SIG-M5 treated with dmso at 0.1 percent for 504 hours (cell line): ENCODE data around the gene AFF1.
A peak's percentile ranks its signal among the peaks of the same experiment; 100 is the strongest.

Source experiments
- DNase-seq: peaks from one replicate; lab custom pipeline; 2025; ENCODE audit not compliant: unreplicated experiment; lab: John Stamatoyannopoulos, UW

AFF1 gene

GRCh38 chr4:86921608-86922252 is 13.1 kb upstream of the AFF1 start:
- peak; percentile 90 for DNase-seq

GRCh38 chr4:86924811-86925210 is 10.0 kb upstream of the AFF1 start:
- no peak for DNase-seq

DNA sequence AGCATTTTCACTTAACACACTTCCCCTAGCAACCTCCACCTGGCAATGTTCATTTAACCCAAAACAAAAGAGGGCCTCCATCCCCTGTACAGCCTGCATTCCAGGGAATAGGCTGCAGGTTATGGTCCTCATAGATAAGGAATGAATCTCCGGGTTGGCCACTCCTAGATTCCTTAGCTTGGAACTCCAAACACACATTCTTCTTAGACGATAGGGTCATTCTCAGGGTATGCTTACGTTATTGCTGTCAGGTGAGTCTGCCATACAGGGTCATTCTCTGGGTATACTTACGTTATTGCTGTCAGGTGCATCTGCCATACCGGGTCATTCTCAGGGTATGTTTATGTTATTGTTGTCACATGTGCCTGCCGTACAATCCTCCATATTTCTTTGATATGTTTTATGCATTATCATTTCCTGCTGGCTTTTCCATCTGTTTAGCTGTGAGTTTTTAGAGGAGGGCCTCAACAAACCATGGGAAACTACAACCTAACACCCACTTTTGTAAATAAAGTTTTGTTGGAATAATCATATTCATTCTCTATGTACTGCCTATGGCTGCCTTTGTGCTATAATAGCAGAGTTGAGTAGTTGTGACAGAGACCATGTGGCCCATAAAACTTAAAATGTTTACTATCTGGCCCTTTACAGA is 8.2 kb upstream of the AFF1 start:
- no peak for DNase-seq

- peak; percentile 80 for DNase-seq
These were observed 6.9 kb upstream of the AFF1 start for GRCh38 chr4:86927843-86928395.

DNA sequence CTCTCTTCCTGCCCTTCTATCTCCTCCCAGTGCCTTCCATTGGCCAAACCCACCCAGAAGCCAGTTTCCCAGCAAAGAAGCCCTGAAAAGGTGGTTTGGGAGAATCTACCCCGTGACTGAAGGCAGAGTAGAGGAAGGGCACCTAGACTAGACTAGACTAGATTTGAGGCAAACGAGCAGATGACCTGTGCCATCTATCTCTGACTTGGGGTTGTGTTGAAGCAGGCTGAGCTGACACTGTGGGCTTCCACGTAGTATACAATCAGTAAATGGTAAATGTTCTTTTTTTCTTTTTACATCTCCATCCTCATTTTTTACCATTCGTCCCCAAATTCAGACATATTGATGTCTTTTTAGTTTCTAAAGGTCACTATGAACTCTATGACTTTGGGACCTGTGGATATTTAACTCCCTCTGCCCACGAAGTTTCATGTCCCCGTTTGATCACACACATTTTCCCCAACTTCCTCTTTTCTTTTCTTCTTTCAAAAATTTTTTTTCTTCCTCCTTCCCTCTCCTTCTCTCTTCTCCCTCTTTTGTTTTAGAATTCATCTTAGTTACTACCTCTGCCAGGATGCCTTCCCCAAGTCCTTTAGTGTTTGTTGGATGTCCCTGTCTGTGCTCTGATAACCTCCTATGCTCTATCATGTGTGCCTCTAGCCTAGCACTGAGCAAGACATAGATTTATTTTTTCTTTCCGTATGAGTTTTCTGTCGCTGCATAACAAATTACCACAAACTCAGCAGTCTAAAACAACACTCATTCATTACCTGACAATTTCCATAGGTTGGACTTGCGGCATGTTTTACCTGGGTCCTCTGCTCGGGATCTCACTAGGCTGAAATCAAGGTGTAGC is 6.2 kb upstream of the AFF1 start:
- DNase-seq, result peak; percentile 31

GRCh38 chr4:86934147-86934770 is 552 bp upstream of the AFF1 start:
- peak; percentile 17 for DNase-seq

GRCh38 chr4:86935566-86935852 is 698 bp downstream of the AFF1 start:
- peak; percentile 43 for DNase-seq

GRCh38 chr4:86935853-86936733 is 1.3 kb downstream of the AFF1 start:
- DNase-seq, result peak; percentile 81

DNA sequence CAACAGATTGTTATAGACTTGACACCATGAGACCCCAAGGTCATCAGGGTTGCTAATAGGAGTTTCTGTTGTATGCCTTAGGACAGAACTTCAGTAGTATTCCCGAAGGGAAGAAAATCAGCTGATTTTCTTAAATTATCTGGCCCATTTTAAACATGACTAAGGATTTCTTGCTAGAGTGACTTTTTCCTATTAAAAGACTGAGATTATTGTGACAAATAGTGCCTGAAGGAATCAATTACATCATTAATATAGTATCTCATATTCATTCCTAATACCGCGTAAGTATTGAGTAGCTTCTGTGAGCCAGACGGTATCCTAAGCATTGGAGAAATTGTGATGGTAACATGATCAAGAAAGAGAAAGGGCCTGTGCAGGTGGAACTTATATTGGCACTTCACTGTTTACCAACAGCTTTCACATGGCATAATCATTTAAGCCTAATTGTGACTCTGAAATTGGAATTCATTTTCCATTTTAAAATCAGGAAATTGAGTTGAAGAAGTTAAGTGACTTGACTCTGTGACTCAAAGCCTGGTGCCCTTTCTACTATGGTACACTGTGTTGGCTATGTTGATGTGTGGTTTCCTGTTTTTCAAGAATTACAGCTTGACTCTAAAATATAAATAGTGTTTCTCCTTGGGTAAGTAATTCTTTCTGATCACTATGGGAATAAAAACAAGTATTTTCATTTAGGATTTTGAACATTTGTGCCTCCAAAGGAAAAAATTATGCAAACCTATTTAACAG is 4.1 kb downstream of the AFF1 start:
- DNase-seq, result peak; percentile 47

DNA sequence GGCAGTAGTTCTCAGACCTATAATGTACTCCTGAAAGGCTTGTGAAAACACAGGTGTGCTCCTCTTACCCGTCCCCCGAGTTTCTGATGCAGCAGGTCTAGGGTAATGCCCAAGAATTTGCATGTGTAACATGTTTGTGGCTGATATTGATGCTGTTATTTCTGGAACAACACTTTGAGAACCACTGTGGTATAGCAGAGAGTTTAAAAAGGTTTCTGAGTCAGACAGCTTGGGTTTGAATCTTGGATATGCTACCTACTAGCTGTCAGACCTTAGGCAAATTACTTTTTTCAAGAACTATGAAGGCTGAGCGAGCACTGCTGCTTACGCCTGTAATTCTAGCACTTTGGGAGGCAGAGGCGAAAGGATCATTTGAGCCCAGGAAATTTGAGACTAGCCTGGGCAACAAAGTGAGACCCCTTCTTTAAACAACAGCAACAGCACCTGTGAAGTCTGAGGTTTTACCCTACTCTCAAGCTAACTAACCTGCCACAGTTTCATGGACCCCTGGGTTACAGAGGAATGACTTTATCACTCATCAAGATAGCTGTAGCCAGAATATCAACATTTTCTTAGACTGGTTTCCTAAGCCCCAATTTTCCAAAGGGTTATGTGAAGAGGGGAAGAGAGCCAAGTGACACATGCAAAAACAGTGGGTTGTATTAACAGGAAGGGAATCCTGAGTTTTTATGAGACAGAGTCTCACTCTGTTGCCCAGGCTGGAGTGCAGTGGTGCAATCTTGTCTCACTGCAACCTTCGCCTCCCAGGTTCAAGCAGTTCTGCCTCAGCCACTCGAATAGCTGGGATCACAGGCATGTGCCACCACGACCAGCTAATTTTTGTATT is 5.1 kb downstream of the AFF1 start:
- no peak for DNase-seq

GRCh38 chr4:86940920-86941460 is 6.2 kb downstream of the AFF1 start:
- no peak for DNase-seq

DNA sequence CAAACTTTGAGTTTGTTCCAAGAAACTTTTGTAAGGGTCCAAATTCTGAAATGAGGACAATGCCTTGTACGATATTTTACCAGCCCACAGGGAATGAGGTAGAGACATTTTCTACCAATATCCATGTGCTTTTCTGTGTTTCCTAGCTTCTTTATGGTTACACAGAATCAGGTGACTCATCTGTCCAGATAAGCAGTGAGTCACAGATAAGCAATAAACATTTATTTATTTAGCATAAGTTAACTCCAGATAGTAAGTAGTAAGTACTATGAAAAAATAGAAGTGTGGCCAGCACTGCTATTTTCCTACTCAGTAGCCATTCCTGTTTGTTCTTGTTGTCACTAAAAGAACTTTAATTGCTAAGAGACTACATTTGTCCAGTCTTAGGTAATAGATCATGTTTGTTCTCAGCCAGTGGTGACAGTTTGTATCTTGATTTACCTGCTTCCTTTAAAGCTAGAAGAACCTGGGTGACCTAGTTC is 7.4 kb downstream of the AFF1 start:
- no peak for DNase-seq

- no peak for DNase-seq
These were observed 10.4 kb downstream of the AFF1 start for GRCh38 chr4:86944964-86945781.

GRCh38 chr4:86946868-86947500 is 12.2 kb downstream of the AFF1 start:
- no peak for DNase-seq

GRCh38 chr4:86947501-86948120 is 12.8 kb downstream of the AFF1 start:
- DNase-seq, result no peak

- no peak for DNase-seq
These were observed 13.5 kb downstream of the AFF1 start for GRCh38 chr4:86948276-86948675.
